ENCODE results near the gene SLCO1C1. TPM values are rescaled to one million over a fixed set of nuclear protein-coding genes. Genes with fewer than 3 reads are reported as not detected.
"Not testable (repeated sequence)": the region's sequence is repeated elsewhere in the genome, so short reads cannot be mapped to it uniquely, and the experiment has no call there.

SLCO1C1 gene
- total RNA-seq, 4 donors from 2014 or later = 0.17 to 2.4 (median 2.0) TPM; not detected in 1

DNA sequence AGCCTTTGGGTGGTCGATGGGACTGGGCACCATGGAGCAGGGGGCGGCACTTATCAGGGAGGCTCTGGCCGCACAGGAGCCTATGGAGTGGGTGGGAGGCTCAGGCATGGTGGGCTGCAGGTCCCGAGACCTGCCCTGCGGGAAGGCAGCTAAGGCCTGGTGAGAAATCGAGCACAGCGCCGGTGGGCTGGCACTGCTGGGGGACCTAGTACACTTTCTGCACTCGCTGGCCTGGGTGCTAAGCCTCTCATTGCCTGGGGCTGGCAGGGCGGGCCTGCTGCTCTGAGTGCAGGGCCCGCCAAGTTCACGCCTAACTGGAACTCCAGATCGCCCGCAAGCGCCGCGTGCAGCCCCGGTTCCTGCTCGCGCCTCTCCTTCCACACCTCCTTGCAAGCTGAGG, 82.3 kb downstream of the SLCO1C1 start:
- Histone ChIP-seq H3K4me3 (no peak overlapping the region), H3K27me3 (no peaks in the 10 kb centered on the region), H3K36me3 (no peaks in the 10 kb centered on the region), H3K4me1 (no peaks in the 10 kb centered on the region), H3K9me3 (peaks cover 0 to 10% (median 9%) of the 10 kb centered on the region in 4 donors), H3K27ac (replicated peaks in 1 of 4) (no peak overlapping the region)
- intact Hi-C loops (cut with DNase I) = no loop called here
- no peak for TF ChIP-seq EP300 (IDR thresholded peaks at IDR 0.05)
- 96% methylated on average over 8 of the region's 20 CpGs for WGBS
- DNase-seq (ENCODE audit: extremely low spot score) = no peak

DNA sequence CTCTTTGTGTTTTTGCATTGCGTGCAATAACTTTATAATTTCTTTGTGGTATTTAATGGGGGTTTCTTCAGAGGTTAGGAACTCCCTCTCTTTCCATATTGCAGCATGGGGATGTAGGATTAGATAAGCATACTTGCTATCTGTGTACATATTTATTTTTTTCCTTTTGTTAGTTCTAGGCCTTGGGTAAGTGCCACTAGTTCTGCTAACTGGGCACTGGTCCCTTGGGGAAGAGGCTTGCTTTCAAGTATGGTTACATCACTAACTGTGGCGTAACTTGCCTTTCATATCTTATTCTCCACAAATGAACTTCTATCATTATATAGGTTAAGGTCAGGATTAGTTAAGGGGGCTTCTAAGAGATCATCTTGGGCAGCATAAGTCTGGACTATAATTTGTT, 83.8 kb downstream of the SLCO1C1 start:
- intact Hi-C loops (cut with DNase I) = no loop called here
- Histone ChIP-seq H3K4me3 (no peak overlapping the region), H3K36me3 (no peaks in the 10 kb centered on the region), H3K27me3 (no peaks in the 10 kb centered on the region), H3K9me3 (peaks cover 0 to 10% (median 9%) of the 10 kb centered on the region in 4 donors), H3K27ac (replicated peaks in 1 of 4) (no peak overlapping the region), H3K4me1 (no peaks in the 10 kb centered on the region)
- TF ChIP-seq, protein P1, sequence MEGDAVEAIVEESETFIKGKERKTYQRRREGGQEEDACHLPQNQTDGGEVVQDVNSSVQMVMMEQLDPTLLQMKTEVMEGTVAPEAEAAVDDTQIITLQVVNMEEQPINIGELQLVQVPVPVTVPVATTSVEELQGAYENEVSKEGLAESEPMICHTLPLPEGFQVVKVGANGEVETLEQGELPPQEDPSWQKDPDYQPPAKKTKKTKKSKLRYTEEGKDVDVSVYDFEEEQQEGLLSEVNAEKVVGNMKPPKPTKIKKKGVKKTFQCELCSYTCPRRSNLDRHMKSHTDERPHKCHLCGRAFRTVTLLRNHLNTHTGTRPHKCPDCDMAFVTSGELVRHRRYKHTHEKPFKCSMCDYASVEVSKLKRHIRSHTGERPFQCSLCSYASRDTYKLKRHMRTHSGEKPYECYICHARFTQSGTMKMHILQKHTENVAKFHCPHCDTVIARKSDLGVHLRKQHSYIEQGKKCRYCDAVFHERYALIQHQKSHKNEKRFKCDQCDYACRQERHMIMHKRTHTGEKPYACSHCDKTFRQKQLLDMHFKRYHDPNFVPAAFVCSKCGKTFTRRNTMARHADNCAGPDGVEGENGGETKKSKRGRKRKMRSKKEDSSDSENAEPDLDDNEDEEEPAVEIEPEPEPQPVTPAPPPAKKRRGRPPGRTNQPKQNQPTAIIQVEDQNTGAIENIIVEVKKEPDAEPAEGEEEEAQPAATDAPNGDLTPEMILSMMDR (IDR thresholded peaks at IDR 0.05) = no peak
- no peak for TF ChIP-seq EP300 (IDR thresholded peaks at IDR 0.05)
- no peak for TF ChIP-seq POLR2A (IDR thresholded peaks at IDR 0.05; ENCODE audit: low read depth)
- TF ChIP-seq POLR2AphosphoS5 (IDR thresholded peaks at IDR 0.05) = no peak
- WGBS = 98% methylated on average over 2 of the region's 2 CpGs
- DNase-seq (ENCODE audit: extremely low spot score) = no peak

DNA sequence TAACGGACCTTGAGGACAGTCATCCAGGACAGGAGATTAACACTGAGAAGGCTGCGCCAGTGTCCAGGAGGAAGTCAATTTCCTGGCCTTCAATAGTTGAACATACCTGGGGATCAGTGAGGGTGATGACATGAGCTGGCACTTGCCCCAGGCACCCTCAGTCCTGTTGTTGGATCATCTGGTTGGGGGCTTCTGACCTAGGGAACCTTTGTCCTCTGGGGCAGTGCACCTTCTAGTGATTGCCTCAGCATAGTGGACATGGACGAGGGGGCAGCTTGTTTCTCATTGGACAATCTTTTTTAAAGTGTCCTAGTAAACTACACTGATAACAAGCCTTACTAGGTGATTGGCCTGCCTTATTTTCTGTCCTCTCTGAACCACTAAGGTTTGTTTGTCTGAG, 84.8 kb downstream of the SLCO1C1 start:
- intact Hi-C loops (cut with DNase I); H3K27ac ChIP-seq (replicated peaks in 1 of 4); DNase-seq (ENCODE audit: extremely low spot score); H3K4me3 ChIP-seq; H3K27me3 ChIP-seq; H3K9me3 ChIP-seq; H3K4me1 ChIP-seq; H3K36me3 ChIP-seq: not testable (repeated sequence)
- 50% methylated on average over 3 of the region's 3 CpGs for WGBS

DNA sequence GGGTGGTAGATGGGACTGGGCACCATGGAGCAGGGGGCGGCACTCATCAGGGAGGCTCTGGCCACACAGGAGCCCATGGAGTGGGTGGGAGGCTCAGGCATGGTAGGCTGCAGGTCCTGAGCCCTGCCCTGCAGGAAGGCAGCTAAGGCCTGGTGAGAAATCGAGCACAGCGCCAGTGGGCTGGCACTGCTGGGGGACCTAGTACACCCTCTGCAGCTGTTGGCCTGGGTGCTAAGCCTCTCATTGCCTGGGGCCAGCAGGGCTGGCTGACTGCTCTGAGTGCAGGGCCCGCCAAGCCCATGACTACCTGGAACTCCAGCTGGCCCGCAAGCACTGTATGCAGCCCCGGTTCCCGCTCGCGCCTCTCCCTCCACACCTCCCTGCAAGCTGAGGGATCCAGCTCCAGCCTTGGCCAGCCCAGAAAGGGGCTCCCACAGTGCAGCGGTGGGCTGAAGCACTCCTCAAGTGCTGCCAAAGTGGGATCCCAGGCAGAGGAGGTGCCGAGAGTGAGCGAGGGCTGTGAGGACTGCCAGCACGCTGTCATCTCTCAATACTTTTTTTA, 88.7 kb downstream of the SLCO1C1 start:
- H3K4me3 ChIP-seq; H3K4me1 ChIP-seq; DNase-seq (ENCODE audit: extremely low spot score); H3K27me3 ChIP-seq; intact Hi-C loops (cut with DNase I); H3K9me3 ChIP-seq; H3K27ac ChIP-seq (replicated peaks in 1 of 4); H3K36me3 ChIP-seq: not testable (repeated sequence)
- 93% methylated on average over 9 of the region's 13 CpGs for WGBS

DNA sequence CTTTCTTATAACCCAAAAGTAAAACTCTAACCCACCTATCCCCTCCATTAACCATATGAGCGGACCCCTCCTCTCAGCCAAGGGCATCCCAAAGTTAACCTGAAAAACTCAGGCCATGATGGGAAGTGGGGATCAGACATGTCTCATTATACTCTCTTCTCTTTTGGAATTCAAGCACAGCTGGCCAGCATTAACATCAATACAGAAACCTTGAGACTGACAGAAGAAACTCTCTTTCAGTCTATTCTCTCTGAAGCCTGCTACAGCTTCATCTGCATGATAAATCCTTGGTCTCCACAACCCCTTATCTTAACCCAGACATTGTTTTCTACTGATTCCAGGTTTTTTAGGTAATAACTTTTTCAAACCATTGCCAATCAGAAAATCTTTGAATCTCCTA, 97.8 kb downstream of the SLCO1C1 start:
- intact Hi-C loops (cut with DNase I) = loop anchor here (10.0 kb wide), 1 partner anchor 148 kb away; no protein-coding TSS in a partner anchor
- no peak overlapping the region for H3K27ac ChIP-seq (replicated peaks in 1 of 4)
- no peak for TF ChIP-seq POLR2AphosphoS5 (IDR thresholded peaks at IDR 0.05)
- TF ChIP-seq, protein P1 (IDR thresholded peaks at IDR 0.05) = no peak
- TF ChIP-seq EP300 (IDR thresholded peaks at IDR 0.05) = no peak
- TF ChIP-seq POLR2A (IDR thresholded peaks at IDR 0.05; ENCODE audit: low read depth) = no peak

DNA sequence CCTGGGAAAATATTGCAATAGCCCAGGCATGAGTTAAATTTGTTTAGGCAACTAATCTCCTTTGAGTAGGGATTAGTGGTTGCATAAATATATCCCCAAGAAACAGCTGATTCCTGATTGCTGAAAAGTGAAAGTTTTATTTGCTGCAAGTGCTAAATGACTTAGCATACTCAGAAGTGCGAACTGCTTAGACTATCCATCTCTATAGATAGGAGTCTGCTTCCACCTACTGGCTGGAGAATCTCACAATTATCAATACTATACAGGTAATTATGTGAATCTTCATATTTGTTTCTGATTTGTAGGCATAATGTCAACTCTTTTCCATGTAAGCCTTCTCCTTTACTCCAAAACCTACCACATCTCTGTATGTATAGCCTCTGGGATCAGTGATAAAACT, 103.4 kb downstream of the SLCO1C1 start:
- 28% methylated on average over 1 of the region's 1 CpG for WGBS
- Histone ChIP-seq H3K4me1 (peaks cover 2 to 12% (median 6%) of the 10 kb centered on the region in 4 donors), H3K27me3 (no peaks in the 10 kb centered on the region), H3K36me3 (no peaks in the 10 kb centered on the region), H3K4me3 (no peak overlapping the region), H3K27ac (replicated peaks in 1 of 4) (no peak overlapping the region), H3K9me3 (no peaks in the 10 kb centered on the region)
- no peak for TF ChIP-seq POLR2AphosphoS5 (IDR thresholded peaks at IDR 0.05)
- TF ChIP-seq, protein P1 (IDR thresholded peaks at IDR 0.05) = peak; percentile 34 to 50 (median 47)
- intact Hi-C loops (cut with DNase I) = loop anchor here (10.0 kb wide), 1 partner anchor 154 kb away; no protein-coding TSS in a partner anchor
- DNase-seq (ENCODE audit: extremely low spot score) = no peak

More for the DNA sequence above, 97.8 kb downstream of the SLCO1C1 start:
- Histone ChIP-seq H3K9me3 (no peaks in the 10 kb centered on the region), H3K27me3 (no peaks in the 10 kb centered on the region), H3K4me3 (no peak overlapping the region), H3K4me1 (no peaks in the 10 kb centered on the region), H3K36me3 (no peaks in the 10 kb centered on the region)
- no peak for DNase-seq (ENCODE audit: extremely low spot score)
- 90% methylated on average over 1 of the region's 1 CpG for WGBS
